Liver (tissue), 3 donors: ENCODE results near the gene MGAT5.

Experiments used
- CTCF ChIP-seq: fragments of 150-350 bp; IDR thresholded peaks from 2 replicates; pipeline ENCODE4 v1.5.1; 2017; ENCODE audit warnings: improper control_type of control experiment, low read depth, low read length; ENCODE audit not compliant: missing input control
- EGR1 ChIP-seq, 2 donors: IDR thresholded peaks; 2 replicates each; pipeline ENCODE4 v1.6.1; 2016 to 2018; ENCODE audit warnings: antibody characterized with exemption in 2 of 2, low read depth in 2 of 2
- HNF4A ChIP-seq, 2 donors: conservative IDR thresholded peaks; 2 replicates each; pipeline ENCODE4 v1.6.1; 2016; ENCODE audit warnings: antibody characterized with exemption in 2 of 2, mild to moderate bottlenecking in 2 of 2
- HNF4G ChIP-seq: IDR thresholded peaks from 2 replicates; pipeline ENCODE4 v1.6.1; 2016; ENCODE audit warnings: antibody characterized with exemption
- MAX ChIP-seq: IDR thresholded peaks from 2 replicates; pipeline ENCODE4 v1.6.1; 2016; ENCODE audit warnings: antibody characterized with exemption
- NR2F2 ChIP-seq: IDR thresholded peaks from 2 replicates; pipeline ENCODE4 v1.6.1; 2016; ENCODE audit warnings: antibody characterized with exemption
- RAD21 ChIP-seq, 2 donors: IDR thresholded peaks; 2 replicates each; pipeline ENCODE4 v1.6.1; 2016; ENCODE audit warnings: antibody characterized with exemption in 2 of 2, mild to moderate bottlenecking in 2 of 2
- REST ChIP-seq: IDR thresholded peaks from 2 replicates; pipeline ENCODE4 v1.6.1; 2016; ENCODE audit warnings: antibody characterized with exemption, mild to moderate bottlenecking
- TAF1 ChIP-seq: conservative IDR thresholded peaks from 2 replicates; pipeline ENCODE4 v1.6.1; 2016; ENCODE audit warnings: antibody characterized with exemption, mild to moderate bottlenecking
- YY1 ChIP-seq: IDR thresholded peaks from 2 replicates; pipeline ENCODE4 v1.6.1; 2016; ENCODE audit warnings: antibody characterized with exemption, mild to moderate bottlenecking
- donor health status: healthy.
- donor health status: healthy.

GRCh38 chr2:134257509-134257908 lies 3.6 kb downstream of the MGAT5 start:
- TF ChIP-seq CTCF (no peak), REST (no peak), NR2F2 (no peak), HNF4A (conservative IDR thresholded peaks at IDR 0.05) (no peak), HNF4G (no peak), RAD21 (IDR thresholded peaks at IDR 0.05) (no peak), EGR1 (IDR thresholded peaks at IDR 0.05; ENCODE audit: low read depth in 2 of 2) (no peak), MAX (no peak), TAF1 (no peak), YY1 (no peak)
